Vagina (tissue), 2 donors: ENCODE results near the gene ENO4. TPM values are rescaled to one million over a fixed set of nuclear protein-coding genes. Genes with fewer than 3 reads are reported as not detected.

Experiments used
- DNase-seq, 2 donors: peaks; one replicate each; pipeline ENCODE4 v3.0.0-alpha.2; 2017; ENCODE audit errors: extremely low spot score in 2 of 2
- H3K27ac ChIP-seq: fragments of 200-600 bp; sonication (generic); one replicate; pipeline ENCODE4 v1.5.1; 2019
- H3K27me3 ChIP-seq: fragments of 200-600 bp; sonication (generic); one replicate; pipeline ENCODE4 v1.5.1; 2019
- H3K36me3 ChIP-seq, 2 donors: fragments of 200-600 bp; sonication (generic); one replicate each; pipeline ENCODE4 v1.5.1; 2017 to 2019
- H3K4me1 ChIP-seq: fragments of 200-600 bp; sonication (generic); one replicate; pipeline ENCODE4 v1.5.1; 2019
- H3K4me3 ChIP-seq, 2 donors: fragments of 200-600 bp; sonication (generic); 1 replicate in 1 of 2; 2 replicates in 1 of 2; pipeline ENCODE4 v1.5.1; 2016 to 2019
- H3K9me3 ChIP-seq: fragments of 200-600 bp; sonication (generic); one replicate; pipeline ENCODE4 v1.5.1; 2019
- CTCF ChIP-seq, 3 experiments: fragments of 450-650 bp in 2 of 3; fragments of 200-600 bp in 1 of 3; sonication (generic) in 1 of 3; IDR thresholded peaks; one replicate each; pipeline ENCODE4 v1.5.1; 2017 to 2019; ENCODE audit warnings: antibody characterized with exemption in 3 of 3, mild to moderate bottlenecking in 2 of 3, moderate library complexity in 2 of 3
- POLR2A ChIP-seq, 2 donors: fragments of 450-650 bp; IDR thresholded peaks; one replicate each; pipeline ENCODE4 v1.6.1; 2017; ENCODE audit warnings: antibody characterized with exemption in 2 of 2, mild to moderate bottlenecking in 2 of 2, moderate library complexity in 2 of 2
- POLR2AphosphoS5 ChIP-seq, 2 donors: sonication (generic); formaldehyde crosslinking; IDR thresholded peaks; one replicate each; pipeline ENCODE4 v1.9.0; 2017; ENCODE audit warnings: antibody characterized with exemption in 2 of 2, mild to moderate bottlenecking in 2 of 2, low read depth in 1 of 2; ENCODE audit not compliant: insufficient read depth in 1 of 2
- intact Hi-C: fragments of 100-400 bp; cut with DNase I; formaldehyde crosslinking; loops from one replicate; pipeline ENCODE4 v1.15.1; 2023
- total RNA-seq: library from RNA; depleted of rRNA; stranded (reverse); fragments of >200 nt; gene quantifications from one replicate; pipeline ENCODE4 v1.2.3, GENCODE V29; 2016

Gene ENO4
- total RNA-seq, 1 donor from 2014 or later: not detected

- Histone ChIP-seq H3K27ac (no peak overlapping the region), H3K9me3 (no peaks in the 10 kb centered on the region), H3K36me3 (no peaks in the 10 kb centered on the region), H3K4me3 (no peak overlapping the region), H3K27me3 (no peaks in the 10 kb centered on the region), H3K4me1 (no peaks in the 10 kb centered on the region)
- intact Hi-C loops: no loop called here
- DNase-seq: no peak
- TF ChIP-seq CTCF (IDR thresholded peaks at IDR 0.05) (no peak), POLR2AphosphoS5 (IDR thresholded peaks at IDR 0.05; ENCODE audit: insufficient read depth in 1 of 2, low read depth in 1 of 2) (no peak), POLR2A (IDR thresholded peaks at IDR 0.05) (no peak)
These were observed 37.6 kb upstream of the ENO4 start for GRCh38 chr10:116811691-116812090.

- Histone ChIP-seq H3K4me1 (no peaks in the 10 kb centered on the region), H3K4me3 (no peak overlapping the region), H3K36me3 (no peaks in the 10 kb centered on the region), H3K9me3 (no peaks in the 10 kb centered on the region), H3K27me3 (no peaks in the 10 kb centered on the region), H3K27ac (no peak overlapping the region)
- no peak for DNase-seq
- intact Hi-C loops: no loop called here
- TF ChIP-seq CTCF (IDR thresholded peaks at IDR 0.05) (no peak), POLR2AphosphoS5 (IDR thresholded peaks at IDR 0.05; ENCODE audit: insufficient read depth in 1 of 2, low read depth in 1 of 2) (no peak), POLR2A (IDR thresholded peaks at IDR 0.05) (no peak)
These were observed 33.5 kb upstream of the ENO4 start for GRCh38 chr10:116815641-116816415.

- no peak for TF ChIP-seq POLR2A (IDR thresholded peaks at IDR 0.05)
- TF ChIP-seq POLR2AphosphoS5 (IDR thresholded peaks at IDR 0.05; ENCODE audit: insufficient read depth in 1 of 2, low read depth in 1 of 2): no peak
- TF ChIP-seq CTCF (IDR thresholded peaks at IDR 0.05): no peak
- peak; percentile 6 to 32 for DNase-seq
- intact Hi-C loops: no loop called here
- Histone ChIP-seq H3K9me3 (no peaks in the 10 kb centered on the region), H3K27ac (no peak overlapping the region), H3K4me1 (no peaks in the 10 kb centered on the region), H3K36me3 (no peaks in the 10 kb centered on the region), H3K27me3 (no peaks in the 10 kb centered on the region), H3K4me3 (no peak overlapping the region)
These were observed 32.1 kb upstream of the ENO4 start for GRCh38 chr10:116817178-116817577.

GRCh38 chr10:116817780-116818343 lies 31.4 kb upstream of the ENO4 start:
- no peaks in the 10 kb centered on the region for H3K4me1 ChIP-seq
- H3K4me3 ChIP-seq: no peak overlapping the region
- H3K27me3 ChIP-seq: no peaks in the 10 kb centered on the region
- no peak overlapping the region for H3K27ac ChIP-seq
- intact Hi-C loops: no loop called here
- DNase-seq: peak in 1 of 2 donors; percentile 91
- TF ChIP-seq POLR2AphosphoS5 (IDR thresholded peaks at IDR 0.05; ENCODE audit: insufficient read depth in 1 of 2, low read depth in 1 of 2): no peak
- no peak for TF ChIP-seq POLR2A (IDR thresholded peaks at IDR 0.05)
- no peak for TF ChIP-seq CTCF (IDR thresholded peaks at IDR 0.05)
- no peaks in the 10 kb centered on the region for H3K9me3 ChIP-seq
- H3K36me3 ChIP-seq: no peaks in the 10 kb centered on the region
